Loucy (cell line): ENCODE measurements around the gene RAB8B.

Experiments used
- H2AFZ ChIP-seq: fragments of 200-600 bp; sonication (generic); 2 replicates; pipeline ENCODE4 v1.6.0; 2016; ENCODE audit warnings: antibody characterized with exemption, mild to moderate bottlenecking, low read length, moderate library complexity
- H3F3A ChIP-seq: fragments of 200-600 bp; 2 replicates; pipeline ENCODE4 v1.6.0; 2016; ENCODE audit warnings: antibody characterized with exemption, low read depth, mild to moderate bottlenecking
- H3K27me3 ChIP-seq: fragments of 200-600 bp; sonication (generic); 2 replicates; pipeline ENCODE4 v1.6.1; 2014; ENCODE audit warnings: low read length, mild to moderate bottlenecking; ENCODE audit not compliant: insufficient read depth, poor library complexity, severe bottlenecking
- H3K36me3 ChIP-seq: fragments of 200-600 bp; sonication (generic); 2 replicates; pipeline ENCODE4 v1.6.1; 2016; ENCODE audit warnings: low read length; ENCODE audit not compliant: insufficient read depth
- H3K4me1 ChIP-seq: fragments of 200-600 bp; sonication (generic); 2 replicates; pipeline ENCODE4 v1.5.1; 2014; ENCODE audit warnings: low read length, mild to moderate bottlenecking; ENCODE audit not compliant: insufficient read depth, poor library complexity, severe bottlenecking
- H3K4me2 ChIP-seq: fragments of 200-600 bp; sonication (generic); 2 replicates; pipeline ENCODE4 v1.6.0; 2014; ENCODE audit warnings: antibody characterized with exemption, low read length, low read depth, mild to moderate bottlenecking; ENCODE audit not compliant: poor library complexity, severe bottlenecking
- H3K4me3 ChIP-seq: fragments of 200-600 bp; sonication (generic); 2 replicates; pipeline ENCODE4 v1.5.1; 2014; ENCODE audit warnings: low read length, mild to moderate bottlenecking, mixed read lengths; ENCODE audit not compliant: poor library complexity, severe bottlenecking
- H3K79me2 ChIP-seq: fragments of 200-600 bp; sonication (generic); 2 replicates; pipeline ENCODE4 v1.6.1; 2014; ENCODE audit warnings: low read length; ENCODE audit not compliant: insufficient read depth
- H3K9ac ChIP-seq: fragments of 200-600 bp; sonication (generic); 2 replicates; pipeline ENCODE4 v1.6.0; 2014; ENCODE audit warnings: mild to moderate bottlenecking, low read depth, low read length, moderate library complexity; ENCODE audit not compliant: poor library complexity, severe bottlenecking
- H3K9me2 ChIP-seq: fragments of 200-600 bp; sonication (generic); replicated peaks from 2 replicates; pipeline ENCODE4 v1.6.1; 2016; ENCODE audit warnings: low read depth, low read length, mixed read lengths
- H3K9me3 ChIP-seq: fragments of 200-600 bp; sonication (generic); 2 replicates; pipeline ENCODE4 v1.6.1; 2014; ENCODE audit warnings: mild to moderate bottlenecking, antibody characterized with exemption, low read length, low read depth; ENCODE audit not compliant: insufficient read depth
- H4K20me1 ChIP-seq: fragments of 200-600 bp; sonication (generic); 2 replicates; pipeline ENCODE4 v1.6.0; 2014; ENCODE audit warnings: antibody characterized with exemption, low read length, mild to moderate bottlenecking; ENCODE audit not compliant: insufficient read depth, poor library complexity, severe bottlenecking
- EZH2phosphoT487 ChIP-seq: fragments of 200-600 bp; IDR thresholded peaks from 2 replicates; pipeline ENCODE4 v1.6.1; 2018; ENCODE audit warnings: antibody characterized with exemption, mild to moderate bottlenecking, moderate library complexity, borderline replicate concordance
- TF ChIP-seq, protein P1 (sequence below): fragments of 200-600 bp; sonication (generic); conservative IDR thresholded peaks from 2 replicates; pipeline ENCODE4 v1.5.1; 2014; ENCODE audit warnings: mild to moderate bottlenecking, antibody characterized with exemption, low read length

The RAB8B gene

DNA sequence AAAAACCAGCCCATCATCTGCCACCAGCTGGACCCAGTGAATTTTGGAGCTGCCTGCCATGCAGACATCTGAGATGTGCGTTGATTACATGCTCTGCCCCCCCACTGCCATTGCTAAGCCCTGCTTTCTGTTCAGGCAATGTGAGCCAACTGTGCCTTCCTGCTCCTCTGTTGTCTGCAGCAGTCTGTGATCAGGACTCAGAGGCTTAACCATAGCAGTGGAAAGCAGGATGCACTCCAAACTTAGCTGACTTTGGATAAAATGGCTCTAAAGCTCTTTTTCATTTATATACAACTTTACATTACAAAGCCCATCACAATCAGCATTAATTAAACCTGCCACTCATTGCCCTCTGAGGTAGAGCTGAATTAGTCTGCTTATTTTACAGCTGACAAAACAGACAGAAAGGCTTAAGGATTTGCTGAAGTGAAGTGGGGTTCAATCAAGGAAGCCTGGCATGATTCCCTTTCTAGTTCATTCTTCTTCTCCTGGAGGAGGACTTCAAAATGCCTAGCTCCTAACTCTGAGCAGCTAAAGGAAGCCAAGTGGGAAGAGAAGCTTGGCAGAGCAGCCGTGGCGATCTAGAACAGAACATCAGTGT lies 16.5 kb upstream of the RAB8B start:
- Histone ChIP-seq H2AFZ (no peak overlapping the region), H3K9me2 (no peaks in the 10 kb centered on the region), H3K27me3 (no peaks in the 10 kb centered on the region), H3K9me3 (no peaks in the 10 kb centered on the region), H3K36me3 (no peaks in the 10 kb centered on the region), H4K20me1 (no peaks in the 10 kb centered on the region), H3K4me2 (no peak overlapping the region), H3K79me2 (no peaks in the 10 kb centered on the region), H3K9ac (no peak overlapping the region), H3F3A (no peaks in the 10 kb centered on the region), H3K4me1 (no peaks in the 10 kb centered on the region), H3K4me3 (no peak overlapping the region)
- TF ChIP-seq, protein P1, sequence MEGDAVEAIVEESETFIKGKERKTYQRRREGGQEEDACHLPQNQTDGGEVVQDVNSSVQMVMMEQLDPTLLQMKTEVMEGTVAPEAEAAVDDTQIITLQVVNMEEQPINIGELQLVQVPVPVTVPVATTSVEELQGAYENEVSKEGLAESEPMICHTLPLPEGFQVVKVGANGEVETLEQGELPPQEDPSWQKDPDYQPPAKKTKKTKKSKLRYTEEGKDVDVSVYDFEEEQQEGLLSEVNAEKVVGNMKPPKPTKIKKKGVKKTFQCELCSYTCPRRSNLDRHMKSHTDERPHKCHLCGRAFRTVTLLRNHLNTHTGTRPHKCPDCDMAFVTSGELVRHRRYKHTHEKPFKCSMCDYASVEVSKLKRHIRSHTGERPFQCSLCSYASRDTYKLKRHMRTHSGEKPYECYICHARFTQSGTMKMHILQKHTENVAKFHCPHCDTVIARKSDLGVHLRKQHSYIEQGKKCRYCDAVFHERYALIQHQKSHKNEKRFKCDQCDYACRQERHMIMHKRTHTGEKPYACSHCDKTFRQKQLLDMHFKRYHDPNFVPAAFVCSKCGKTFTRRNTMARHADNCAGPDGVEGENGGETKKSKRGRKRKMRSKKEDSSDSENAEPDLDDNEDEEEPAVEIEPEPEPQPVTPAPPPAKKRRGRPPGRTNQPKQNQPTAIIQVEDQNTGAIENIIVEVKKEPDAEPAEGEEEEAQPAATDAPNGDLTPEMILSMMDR, result no peak
- TF ChIP-seq EZH2phosphoT487, result no peak

DNA sequence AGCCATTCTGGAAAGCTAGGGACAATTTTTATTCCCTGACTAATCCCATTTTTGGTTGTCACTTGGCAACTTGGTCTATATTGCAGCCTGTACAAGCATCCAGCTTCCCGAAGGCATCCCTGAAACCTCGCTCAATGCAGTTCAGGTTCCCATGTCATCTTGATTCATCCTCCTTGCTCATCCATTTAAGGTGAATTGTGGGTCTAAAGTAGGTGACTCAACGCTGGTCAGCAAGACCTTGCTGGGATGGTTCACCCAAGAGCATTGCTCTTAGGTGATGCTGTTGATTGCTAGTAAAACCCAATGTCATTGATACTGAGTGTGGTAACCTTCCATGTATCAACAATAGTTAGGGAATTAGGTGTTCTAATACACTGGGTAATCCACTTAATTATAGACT lies 13.1 kb upstream of the RAB8B start:
- Histone ChIP-seq H3K9me3 (no peaks in the 10 kb centered on the region), H2AFZ (no peak overlapping the region), H3K4me1 (no peaks in the 10 kb centered on the region), H3K4me2 (no peak overlapping the region), H3F3A (no peaks in the 10 kb centered on the region), H3K79me2 (no peaks in the 10 kb centered on the region), H3K9ac (no peak overlapping the region), H3K36me3 (no peaks in the 10 kb centered on the region), H3K27me3 (no peaks in the 10 kb centered on the region), H4K20me1 (no peaks in the 10 kb centered on the region), H3K9me2 (no peaks in the 10 kb centered on the region), H3K4me3 (no peak overlapping the region)
- TF ChIP-seq, protein P1, result no peak
- no peak for TF ChIP-seq EZH2phosphoT487

DNA sequence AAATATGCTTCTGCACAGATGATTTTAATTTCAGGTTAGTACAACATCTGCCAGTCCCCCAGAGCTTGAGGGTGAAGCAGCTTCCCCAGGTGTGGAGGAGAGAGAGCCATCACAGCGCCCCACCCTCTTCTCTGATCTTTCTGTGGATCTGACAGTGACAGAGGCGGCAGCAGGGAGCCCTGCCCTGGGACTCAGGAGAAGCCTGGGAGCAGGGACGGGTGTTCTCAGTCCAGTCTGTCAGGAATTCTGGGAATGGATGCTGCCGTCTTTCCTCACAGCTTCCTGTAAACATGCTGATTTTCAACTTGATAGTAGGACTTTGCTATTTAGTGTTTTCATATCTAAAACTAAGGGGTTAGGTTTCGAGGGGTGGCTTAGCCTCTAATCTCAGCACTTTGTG lies 11.4 kb upstream of the RAB8B start:
- no peaks in the 10 kb centered on the region for H3F3A ChIP-seq
- H3K9me2 ChIP-seq, result no peaks in the 10 kb centered on the region
- H3K9ac ChIP-seq, result no peak overlapping the region
- H3K27me3 ChIP-seq, result no peaks in the 10 kb centered on the region
- no peaks in the 10 kb centered on the region for H3K79me2 ChIP-seq
- H4K20me1 ChIP-seq, result no peaks in the 10 kb centered on the region
- TF ChIP-seq EZH2phosphoT487, result no peak
- TF ChIP-seq, protein P1, result no peak
- no peak overlapping the region for H3K4me3 ChIP-seq
- no peaks in the 10 kb centered on the region for H3K4me1 ChIP-seq
- H3K36me3 ChIP-seq, result no peaks in the 10 kb centered on the region
- no peak overlapping the region for H3K4me2 ChIP-seq
- H2AFZ ChIP-seq, result no peak overlapping the region
- H3K9me3 ChIP-seq, result no peaks in the 10 kb centered on the region
